Muscle layer of duodenum (tissue), 2 donors: Measurements from ENCODE around the gene UPK3A.

Source experiments
- H3K27ac ChIP-seq: one replicate; pipeline ENCODE4 v1.7.0; 2013; ENCODE audit warnings: mild to moderate bottlenecking, low read length
- H3K27me3 ChIP-seq: one replicate; pipeline ENCODE4 v1.7.0; 2013; ENCODE audit warnings: low read depth, mild to moderate bottlenecking, control low read depth, low read length
- H3K36me3 ChIP-seq, 2 donors: one replicate each; pipeline ENCODE4 v1.7.0; 2013; ENCODE audit warnings: low read length in 2 of 2, control low read depth in 1 of 2, mild to moderate bottlenecking in 1 of 2; ENCODE audit not compliant: insufficient read depth in 2 of 2, control insufficient read depth in 1 of 2
- H3K4me1 ChIP-seq, 2 donors: one replicate each; pipeline ENCODE4 v1.7.0; 2013; ENCODE audit warnings: low read length in 2 of 2, mild to moderate bottlenecking in 2 of 2, control low read depth in 1 of 2, moderate library complexity in 1 of 2; ENCODE audit not compliant: insufficient read depth in 2 of 2, control insufficient read depth in 1 of 2
- H3K4me3 ChIP-seq, 2 donors: one replicate each; pipeline ENCODE4 v1.7.0; 2013; ENCODE audit warnings: low read length in 2 of 2, low read depth in 1 of 2, mild to moderate bottlenecking in 1 of 2
- H3K9me3 ChIP-seq, 2 donors: one replicate each; pipeline ENCODE4 v1.7.0; 2013; ENCODE audit warnings: low read length in 2 of 2, control low read depth in 1 of 2, mild to moderate bottlenecking in 1 of 2; ENCODE audit not compliant: control insufficient read depth in 1 of 2
- donor health status: healthy.

Gene UPK3A

DNA sequence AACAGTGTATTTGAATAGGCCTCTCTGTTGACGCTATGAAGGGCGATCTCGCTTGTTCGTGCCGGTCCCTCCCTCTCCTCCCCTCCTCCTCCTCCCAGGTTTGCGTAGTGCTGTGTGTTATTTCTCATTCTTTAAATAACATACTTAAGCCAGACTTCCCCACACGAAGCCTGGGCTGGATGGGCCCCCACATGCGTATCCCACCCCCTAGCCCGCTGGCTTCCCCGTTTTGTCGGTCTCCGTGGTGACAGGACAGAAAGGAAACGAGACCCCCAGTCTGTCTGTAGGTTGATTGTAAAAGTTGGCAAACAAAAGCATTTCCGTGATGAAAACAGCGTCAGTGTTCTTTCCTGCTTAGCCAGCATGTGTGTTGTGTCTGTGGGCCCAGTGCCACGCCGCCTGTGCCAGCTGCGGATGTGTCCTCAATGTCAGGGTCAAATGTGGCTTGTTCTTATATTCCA lies 52.3 kb downstream of the UPK3A start:
- peak overlapping the region in 1 of 2 donors; percentile 40 for H3K4me3 ChIP-seq
- H3K4me1 ChIP-seq, result peaks cover 0 to 17% of the 10 kb centered on the region in 2 donors
- no peaks in the 10 kb centered on the region for H3K27me3 ChIP-seq
- H3K27ac ChIP-seq, result peak overlapping the region; percentile 25
- H3K36me3 ChIP-seq, result peaks cover 41 to 62% of the 10 kb centered on the region in 2 donors
- H3K9me3 ChIP-seq, result no peaks in the 10 kb centered on the region

DNA sequence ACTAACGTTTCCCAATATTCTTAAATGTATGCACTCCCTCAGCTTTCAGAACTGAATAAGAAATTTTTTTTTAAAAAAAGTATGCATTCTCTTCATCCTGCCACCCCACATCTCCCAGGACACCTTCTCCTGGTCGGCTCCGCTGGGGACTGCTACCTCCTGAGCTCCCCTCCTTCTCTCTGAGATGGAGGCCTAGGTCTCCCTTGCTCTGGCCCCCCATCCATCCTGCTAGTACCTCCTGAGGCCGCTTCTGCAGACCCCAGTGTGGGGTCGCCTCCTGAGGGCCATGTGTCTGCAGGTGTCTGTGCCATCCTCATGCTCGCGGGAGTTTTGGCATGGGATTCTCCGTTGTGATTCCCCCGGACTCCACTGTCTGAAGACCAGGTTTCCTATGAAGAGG lies 52.8 kb downstream of the UPK3A start:
- no peak overlapping the region for H3K4me3 ChIP-seq
- H3K27me3 ChIP-seq, result no peaks in the 10 kb centered on the region
- H3K36me3 ChIP-seq, result peaks cover 37 to 61% of the 10 kb centered on the region in 2 donors
- peaks cover 0 to 17% of the 10 kb centered on the region in 2 donors for H3K4me1 ChIP-seq
- H3K27ac ChIP-seq, result no peak overlapping the region
- no peaks in the 10 kb centered on the region for H3K9me3 ChIP-seq

DNA sequence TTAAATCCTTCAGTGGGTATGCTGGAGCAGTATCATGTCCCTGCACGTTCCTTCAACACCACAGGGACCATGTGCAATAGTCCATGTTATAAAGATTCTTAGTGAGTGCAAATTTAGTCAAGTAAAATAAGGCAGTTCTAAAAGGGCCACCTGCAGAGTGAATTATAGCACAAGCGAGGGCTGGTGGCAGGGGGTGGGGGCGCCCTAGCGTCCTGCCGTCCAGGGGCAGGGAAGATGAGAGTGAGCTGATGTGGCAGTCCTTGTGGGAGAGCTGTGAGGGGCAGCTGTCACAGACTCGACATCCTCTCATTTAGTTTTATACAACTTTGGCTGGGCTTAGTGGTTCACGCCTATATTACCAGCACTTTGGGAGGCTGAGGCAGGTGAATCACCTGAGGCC lies 54.0 kb downstream of the UPK3A start:
- H3K4me3 ChIP-seq, result no peak overlapping the region
- H3K9me3 ChIP-seq, result no peaks in the 10 kb centered on the region
- peaks cover 36 to 62% of the 10 kb centered on the region in 2 donors for H3K36me3 ChIP-seq
- H3K27me3 ChIP-seq, result no peaks in the 10 kb centered on the region
- H3K27ac ChIP-seq, result no peak overlapping the region
- H3K4me1 ChIP-seq, result peaks cover 0 to 17% of the 10 kb centered on the region in 2 donors

DNA sequence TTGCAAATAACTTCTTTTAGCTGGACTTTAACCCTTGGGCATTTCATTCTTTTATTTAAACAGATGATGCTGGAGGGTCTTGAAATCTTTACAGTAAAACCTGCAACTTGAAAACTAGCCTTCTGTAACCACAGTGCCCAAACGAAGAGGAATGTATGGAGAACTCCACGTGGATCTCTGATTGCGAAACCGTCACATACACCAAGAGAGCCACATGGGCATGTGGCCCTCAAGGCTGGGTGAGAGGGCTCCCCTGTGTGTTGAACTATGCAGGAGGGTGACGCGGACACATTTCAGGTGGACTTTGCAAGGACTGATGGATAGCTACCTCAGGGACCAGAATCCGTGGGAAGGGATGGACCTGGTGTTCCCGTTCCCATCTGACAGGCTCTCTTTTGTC lies 55.6 kb downstream of the UPK3A start:
- Histone ChIP-seq H3K36me3 (peaks cover 31 to 46% of the 10 kb centered on the region in 2 donors), H3K4me1 (peaks cover 0 to 17% of the 10 kb centered on the region in 2 donors), H3K9me3 (no peaks in the 10 kb centered on the region), H3K27ac (no peak overlapping the region), H3K27me3 (no peaks in the 10 kb centered on the region), H3K4me3 (no peak overlapping the region)

DNA sequence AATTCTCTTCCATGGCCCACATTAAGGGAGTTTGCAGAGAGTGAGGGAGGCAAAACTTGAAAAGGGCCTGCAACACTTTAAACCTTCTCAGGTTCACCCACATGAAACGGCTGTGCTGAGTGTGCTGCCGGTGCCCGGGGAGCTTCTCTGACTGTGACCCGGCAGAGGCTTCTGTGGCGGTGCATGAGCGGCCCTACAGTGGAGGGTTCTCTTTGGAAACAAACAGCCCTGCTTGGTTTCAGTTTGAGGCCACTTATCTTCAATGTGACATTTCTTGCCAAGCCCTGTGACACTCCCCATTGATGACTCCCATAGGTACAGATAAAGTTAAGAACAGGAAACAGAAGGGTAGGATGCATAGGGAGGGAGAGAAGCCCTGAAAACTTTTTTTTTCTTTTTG lies 56.7 kb downstream of the UPK3A start:
- H3K27me3 ChIP-seq, result no peaks in the 10 kb centered on the region
- peaks cover 0 to 11% of the 10 kb centered on the region in 2 donors for H3K4me1 ChIP-seq
- no peak overlapping the region for H3K4me3 ChIP-seq
- H3K36me3 ChIP-seq, result peaks cover 28 to 39% of the 10 kb centered on the region in 2 donors
- no peaks in the 10 kb centered on the region for H3K9me3 ChIP-seq
- no peak overlapping the region for H3K27ac ChIP-seq

DNA sequence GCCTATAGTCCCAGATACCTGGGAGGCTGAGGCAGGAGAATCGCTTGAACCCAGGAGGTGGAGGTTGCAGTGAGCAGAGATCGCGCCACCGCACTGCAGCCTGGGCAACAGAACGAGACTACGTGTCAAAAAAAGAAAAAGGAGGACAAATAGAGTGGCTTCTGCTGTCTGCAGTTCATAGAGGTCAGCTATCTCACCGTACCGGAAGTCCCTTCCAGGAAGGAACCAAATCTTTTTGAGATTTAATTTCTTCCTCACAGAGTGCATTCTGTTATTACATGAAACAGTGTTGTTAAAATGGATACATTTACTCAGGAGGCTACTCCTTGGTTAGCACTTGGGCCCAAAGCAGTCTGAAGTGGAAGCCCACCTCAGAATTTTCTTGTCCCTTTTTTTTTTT lies 58.4 kb downstream of the UPK3A start:
- Histone ChIP-seq H3K27ac (no peak overlapping the region), H3K36me3 (peaks cover 28 to 39% of the 10 kb centered on the region in 2 donors), H3K27me3 (no peaks in the 10 kb centered on the region), H3K4me3 (no peak overlapping the region), H3K4me1 (no peaks in the 10 kb centered on the region), H3K9me3 (no peaks in the 10 kb centered on the region)

DNA sequence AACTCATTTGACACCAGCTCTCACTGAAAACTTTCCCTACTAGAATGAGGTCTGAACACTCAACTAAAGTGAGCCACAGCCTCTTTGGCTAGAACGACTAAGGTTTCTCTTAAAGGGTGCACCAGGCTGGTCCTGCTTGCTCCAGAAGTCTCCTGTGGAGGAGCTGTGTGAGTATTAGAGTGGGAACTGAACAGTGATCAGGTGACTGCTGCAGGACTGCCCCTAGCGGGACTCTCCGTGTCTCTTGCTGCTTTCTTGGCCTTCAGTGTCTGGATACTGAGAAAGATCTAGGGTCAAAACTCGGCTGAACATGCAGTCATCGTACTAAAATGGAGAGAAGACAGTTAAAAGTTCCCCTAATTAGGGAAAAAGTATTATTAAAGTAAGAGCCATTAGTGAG lies 59.6 kb downstream of the UPK3A start:
- Histone ChIP-seq H3K4me1 (no peaks in the 10 kb centered on the region), H3K36me3 (peaks cover 28 to 35% of the 10 kb centered on the region in 2 donors), H3K4me3 (no peak overlapping the region), H3K27ac (no peak overlapping the region), H3K27me3 (no peaks in the 10 kb centered on the region), H3K9me3 (no peaks in the 10 kb centered on the region)
